GM19438 (cell line): ENCODE results near the gene HSD11B1.
A peak's percentile ranks its signal among the peaks of the same experiment; 100 is the strongest.

Source experiments
- ATAC-seq: cut with Tn5 transposase; IDR thresholded peaks from one replicate; pipeline ENCODE4 v1.9.1; 2021; ENCODE audit warnings: low read depth; ENCODE audit not compliant: unreplicated experiment

HSD11B1 gene

GRCh38 chr1:209704584-209704983 lies at the start of gene HSD11B1:
TSS of gene HSD11B1 (plus strand) at chr1:209704846. CDS start at chr1:209704943, 97 bp downstream.
- ATAC-seq: no peak

GRCh38 chr1:209655411-209656231 lies 49.0 kb upstream of the HSD11B1 start:
- ATAC-seq: no peak

GRCh38 chr1:209657140-209657879 lies 47.3 kb upstream of the HSD11B1 start:
- ATAC-seq: no peak

- ATAC-seq: no peak
These were observed 46.7 kb upstream of the HSD11B1 start for GRCh38 chr1:209657918-209658317.

GRCh38 chr1:209659909-209660308 lies 44.7 kb upstream of the HSD11B1 start:
- ATAC-seq: peak; percentile 73

- no peak for ATAC-seq
These were observed 43.6 kb upstream of the HSD11B1 start for GRCh38 chr1:209661071-209661470.

- ATAC-seq: no peak
These were observed 41.7 kb upstream of the HSD11B1 start for GRCh38 chr1:209662879-209663327.

- ATAC-seq: no peak
These were observed 37.5 kb upstream of the HSD11B1 start for GRCh38 chr1:209667103-209667502.

- ATAC-seq: peak; percentile 58
These were observed 36.9 kb upstream of the HSD11B1 start for GRCh38 chr1:209667708-209668107.

GRCh38 chr1:209670441-209671082 lies 34.1 kb upstream of the HSD11B1 start:
- ATAC-seq: no peak

- ATAC-seq: peak; percentile 85
These were observed 31.7 kb upstream of the HSD11B1 start for GRCh38 chr1:209672705-209673630.

- ATAC-seq: no peak
These were observed 30.8 kb upstream of the HSD11B1 start for GRCh38 chr1:209673631-209674417.

- no peak for ATAC-seq
These were observed 29.6 kb upstream of the HSD11B1 start, which contains the start of gene G0S2 for GRCh38 chr1:209674957-209675564. TSS of gene G0S2 (plus strand) at chr1:209675412. CDS start at chr1:209675685, 273 bp downstream.

GRCh38 chr1:209675565-209676154 lies 29.0 kb upstream of the HSD11B1 start:
- ATAC-seq: no peak

- ATAC-seq: no peak
These were observed 25.6 kb upstream of the HSD11B1 start for GRCh38 chr1:209678981-209679539.

- no peak for ATAC-seq
These were observed 18.8 kb upstream of the HSD11B1 start for GRCh38 chr1:209685821-209686220.

GRCh38 chr1:209686322-209686721 lies 18.3 kb upstream of the HSD11B1 start:
- no peak for ATAC-seq

- ATAC-seq: no peak
These were observed 15.9 kb upstream of the HSD11B1 start for GRCh38 chr1:209688746-209689234.
